Embryonic facial prominence (tissue), 1 donor: ENCODE data around the gene CLRN1.
"Not testable (repeated sequence)": the region's sequence is repeated elsewhere in the genome, so short reads cannot be mapped to it uniquely, and the experiment has no call there.

Experiments
- DNase-seq: peaks from one replicate; pipeline ENCODE4 v3.0.0-alpha.2; 2016; ENCODE audit errors: extremely low spot score

Gene CLRN1, protein sequence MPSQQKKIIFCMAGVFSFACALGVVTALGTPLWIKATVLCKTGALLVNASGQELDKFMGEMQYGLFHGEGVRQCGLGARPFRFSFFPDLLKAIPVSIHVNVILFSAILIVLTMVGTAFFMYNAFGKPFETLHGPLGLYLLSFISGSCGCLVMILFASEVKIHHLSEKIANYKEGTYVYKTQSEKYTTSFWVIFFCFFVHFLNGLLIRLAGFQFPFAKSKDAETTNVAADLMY

GRCh38 chr3:150972366-150973071 lies at the start of gene CLRN1:
Gene CLRN1, minus strand, starts transcription at chr3:150972727. Its CDS starts 19 bp downstream, at chr3:150972708.
- DNase-seq = no peak

DNA sequence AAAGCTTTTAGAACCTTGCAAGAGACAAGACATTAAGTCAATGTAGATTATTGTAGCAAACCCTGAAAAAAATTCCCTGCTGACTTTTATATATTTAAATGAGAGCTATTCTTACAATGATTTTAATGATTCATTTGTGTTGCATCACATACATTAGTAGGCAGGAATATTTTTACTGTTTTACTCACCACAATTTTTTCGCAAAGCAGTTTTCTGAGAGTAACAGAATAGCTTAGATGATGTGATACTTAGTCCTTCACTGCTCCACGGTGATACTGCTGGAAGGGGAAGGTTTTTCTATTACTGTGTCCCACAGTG lies 43.9 kb upstream of the CLRN1 start:
- no peak for DNase-seq

DNA sequence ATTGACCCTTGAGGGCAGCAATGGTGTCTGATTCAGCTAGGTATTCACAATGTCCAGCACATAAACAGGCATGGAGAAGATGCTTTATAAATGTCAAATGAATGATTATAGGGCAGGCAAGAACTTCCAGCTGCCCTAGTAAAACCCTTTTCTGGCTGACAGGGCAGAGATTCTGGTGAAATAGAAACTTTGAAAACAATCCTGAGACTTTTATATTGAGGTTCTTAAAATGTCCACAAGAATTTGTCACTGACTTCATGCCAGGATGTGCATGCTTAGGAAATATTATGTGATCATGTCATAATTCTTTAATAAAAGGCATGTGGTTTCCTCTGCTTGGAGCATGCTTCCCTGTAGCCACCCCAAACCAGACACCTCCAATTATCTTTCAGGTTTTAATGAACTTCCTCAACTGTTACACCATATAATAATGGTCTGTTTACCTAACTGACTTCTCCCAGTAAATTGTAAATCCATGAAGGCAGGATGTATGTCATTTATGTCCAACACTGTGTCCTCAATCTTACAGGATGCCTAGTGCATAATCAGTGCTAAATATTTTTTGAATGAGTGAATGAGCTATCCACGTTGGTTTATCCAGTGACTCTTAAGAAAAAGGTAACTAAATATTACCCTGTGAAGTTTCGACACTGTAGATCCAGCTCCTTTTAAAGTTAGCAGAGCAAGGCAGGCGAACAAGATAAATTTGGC lies 43.4 kb upstream of the CLRN1 start:
- no peak for DNase-seq

DNA sequence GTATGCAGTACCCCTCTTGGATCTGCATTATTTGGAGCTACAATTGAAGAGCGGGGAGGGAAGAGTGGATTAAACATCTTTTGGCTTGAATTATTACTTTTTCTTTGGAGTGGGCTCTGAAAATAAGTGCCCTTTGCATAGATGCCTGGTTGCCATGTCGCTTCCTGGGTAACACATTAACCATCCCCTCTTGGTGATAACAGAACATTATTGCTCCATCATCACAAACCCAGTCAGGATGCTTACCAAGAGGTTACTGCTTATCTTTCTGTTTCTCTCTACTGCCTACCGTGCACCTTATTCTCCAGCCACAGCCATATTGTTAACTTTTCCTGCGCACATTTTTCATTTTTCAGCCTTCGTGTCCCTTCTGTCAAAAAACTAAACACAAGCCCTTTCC lies 42.7 kb upstream of the CLRN1 start:
- no peak for DNase-seq

DNA sequence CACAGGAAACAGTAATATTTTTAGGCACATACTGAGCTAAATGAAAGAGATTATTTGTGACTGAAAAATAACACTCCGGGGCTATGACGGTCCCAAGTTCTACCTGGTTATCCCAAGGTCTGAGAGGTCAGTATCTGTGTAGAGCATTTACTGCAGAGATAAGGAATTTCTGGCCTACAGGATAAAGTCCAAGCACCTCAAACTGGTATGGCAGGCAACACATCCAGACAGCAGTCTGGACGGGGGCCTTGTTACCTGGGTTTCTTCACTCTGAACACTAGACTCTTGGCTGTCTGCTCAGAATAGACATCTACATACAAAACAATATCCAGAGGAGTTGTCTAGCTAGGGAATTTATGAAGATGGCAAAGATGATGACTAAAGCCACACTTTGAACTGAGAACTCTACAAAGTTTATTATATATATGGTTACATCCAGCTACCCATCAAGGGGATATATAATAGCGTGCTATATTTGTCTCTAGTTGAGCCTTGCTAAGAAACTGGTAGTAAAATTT lies 42.0 kb upstream of the CLRN1 start:
- DNase-seq = no peak

- no peak for DNase-seq
Measured at GRCh38 chr3:151012753-151013152, 40.2 kb upstream of the CLRN1 start.

GRCh38 chr3:151011427-151011826 lies 38.9 kb upstream of the CLRN1 start:
- no peak for DNase-seq

- no peak for DNase-seq
Measured at GRCh38 chr3:151009981-151010380, 37.5 kb upstream of the CLRN1 start.

- DNase-seq = no peak
Measured at GRCh38 chr3:151009430-151009829, 36.9 kb upstream of the CLRN1 start.

DNA sequence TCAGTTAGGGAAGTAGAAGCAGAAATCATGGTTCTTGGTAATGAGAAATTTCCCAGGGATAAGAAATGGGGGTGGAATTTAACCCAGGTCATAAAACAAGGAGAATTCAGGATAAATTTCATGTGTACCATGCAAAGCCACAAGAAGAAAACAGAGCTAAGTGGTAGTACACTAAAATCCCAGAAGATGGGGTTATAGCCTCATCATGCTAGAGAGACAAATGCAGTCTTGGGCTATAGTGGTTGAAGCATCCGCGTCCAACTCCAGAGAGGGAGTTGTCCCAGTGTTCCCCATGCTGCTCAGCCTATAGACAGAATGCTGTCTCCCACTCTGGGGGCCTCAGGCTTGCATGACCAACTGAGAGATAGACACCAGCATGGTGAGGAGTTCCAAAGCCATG lies 36.2 kb upstream of the CLRN1 start:
- no peak for DNase-seq

GRCh38 chr3:151003768-151004134 lies 31.2 kb upstream of the CLRN1 start:
- DNase-seq = no peak

DNA sequence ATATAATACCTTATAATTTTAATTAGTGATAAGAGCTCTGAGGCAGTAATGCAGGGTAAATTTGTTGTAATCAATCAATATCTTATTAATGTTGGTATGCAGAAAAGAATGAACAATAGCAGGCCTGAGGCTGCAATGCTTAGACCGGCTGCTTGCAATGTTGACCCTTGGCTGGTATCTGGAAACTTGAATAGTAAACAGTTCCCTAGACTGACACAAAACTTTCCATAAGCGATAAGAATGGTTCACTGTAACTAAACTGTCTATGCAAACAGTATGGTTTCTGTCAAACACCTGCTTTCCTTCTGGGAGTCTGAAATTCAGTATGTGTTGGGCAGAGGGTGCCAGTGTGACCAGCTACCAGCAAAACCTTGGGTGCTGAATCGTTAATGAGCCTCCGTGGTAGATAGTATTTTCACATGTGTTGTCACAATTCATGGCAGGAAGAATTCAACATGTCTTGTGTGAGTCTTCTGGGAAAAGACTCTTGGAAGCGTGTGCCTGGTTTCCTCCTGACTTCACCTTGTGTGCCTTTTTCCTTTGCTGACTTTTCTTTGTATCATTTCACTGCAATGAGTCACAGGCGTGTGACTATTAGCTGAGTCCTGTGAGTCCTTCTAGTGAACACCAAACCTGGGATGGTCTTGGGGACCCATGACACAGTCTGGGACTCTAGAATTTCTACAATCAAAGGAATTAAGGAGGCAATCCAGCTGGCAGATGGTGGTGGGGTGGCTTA lies 30.7 kb upstream of the CLRN1 start:
- DNase-seq = no peak

DNA sequence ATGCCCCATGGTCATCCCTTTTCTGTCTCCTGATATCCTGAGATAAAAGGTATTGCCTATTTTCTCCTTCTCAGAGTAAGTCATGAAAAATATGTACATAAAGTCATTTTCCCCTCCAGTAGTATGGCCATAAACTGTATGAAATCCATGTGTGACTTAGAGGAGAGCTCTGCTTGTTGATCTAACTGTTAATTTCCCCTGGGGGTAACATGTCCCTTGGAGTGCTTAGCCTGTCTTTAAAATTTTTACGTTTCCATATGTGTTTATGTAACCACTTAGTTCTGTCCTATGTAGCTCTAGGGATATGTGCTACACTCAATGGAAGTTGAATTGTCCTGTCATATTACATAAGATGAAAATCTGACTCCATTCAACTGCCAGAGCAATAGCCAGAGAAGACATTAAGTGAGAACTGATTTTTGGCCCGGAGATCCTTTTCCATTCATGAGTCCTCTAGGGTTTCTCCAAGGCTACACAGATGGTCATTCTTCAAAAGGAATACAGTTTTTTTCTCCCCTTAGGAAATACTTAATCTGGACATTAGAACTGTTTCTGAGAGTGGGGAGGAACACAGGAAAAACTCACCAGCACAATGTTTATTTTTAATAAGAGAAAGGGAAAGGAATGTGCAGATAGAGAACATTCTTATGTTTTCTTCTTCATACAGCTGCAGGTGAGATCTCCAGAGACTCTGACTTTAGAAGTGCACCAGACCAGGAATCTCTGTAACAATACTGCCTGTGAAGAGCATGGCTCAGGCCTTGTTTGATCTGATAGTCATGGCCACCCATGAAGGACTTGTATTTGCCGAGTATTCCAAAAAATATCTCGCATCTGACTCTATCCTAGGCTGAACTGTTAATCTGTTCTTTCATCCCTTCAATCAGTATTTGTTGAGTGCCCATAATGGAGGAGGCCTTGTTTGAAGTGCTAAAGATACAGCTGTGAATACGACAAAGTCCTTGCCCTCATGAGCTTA lies 29.8 kb upstream of the CLRN1 start:
- DNase-seq = no peak

DNA sequence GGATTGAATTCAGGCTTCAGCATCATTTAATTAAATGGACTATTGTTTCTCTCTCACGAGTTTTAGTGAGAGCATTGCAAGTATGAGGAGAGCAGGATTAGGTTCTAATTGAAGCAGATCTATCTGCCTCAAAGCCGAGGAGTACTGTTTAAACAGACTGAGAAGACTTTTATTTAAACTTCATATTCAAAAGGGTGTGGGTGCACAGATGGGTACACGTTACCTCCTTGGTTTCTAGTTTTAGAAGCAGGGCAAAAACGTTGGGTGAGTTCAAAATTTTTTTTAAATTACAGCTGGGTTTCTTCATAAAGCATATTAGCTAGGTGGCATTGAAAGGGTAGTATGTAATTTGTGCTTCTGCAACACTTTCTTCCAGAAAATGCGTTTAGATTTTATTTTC lies 26.5 kb upstream of the CLRN1 start:
- no peak for DNase-seq

GRCh38 chr3:150996731-150997130 lies 24.2 kb upstream of the CLRN1 start:
- DNase-seq = no peak

- no peak for DNase-seq
Measured at GRCh38 chr3:150995510-150995909, 23.0 kb upstream of the CLRN1 start.

GRCh38 chr3:150989208-150989607 lies 16.7 kb upstream of the CLRN1 start:
- DNase-seq = no peak

- DNase-seq = not testable (repeated sequence)
Measured at GRCh38 chr3:150988395-150988794, 15.9 kb upstream of the CLRN1 start.

GRCh38 chr3:150985711-150986110 lies 13.2 kb upstream of the CLRN1 start:
- DNase-seq = no peak

DNA sequence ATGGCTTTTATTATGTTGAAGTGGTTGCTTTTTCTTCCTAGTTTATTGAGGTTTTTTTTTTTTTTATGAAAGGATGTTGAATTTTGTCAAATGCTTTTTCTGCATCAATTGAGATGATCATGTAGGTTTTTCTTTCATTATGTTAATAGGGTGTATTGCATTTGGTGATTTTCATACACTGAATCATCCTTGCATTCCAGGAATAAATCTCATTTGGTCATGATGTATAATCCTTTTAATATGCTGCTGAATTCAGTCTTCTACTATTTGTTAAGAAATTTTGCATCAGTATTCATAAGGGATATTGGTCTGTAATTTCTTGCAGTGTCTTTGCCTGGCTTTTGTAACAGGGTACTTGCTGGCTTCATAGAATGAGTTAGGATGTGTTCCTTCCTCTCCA lies 11.5 kb upstream of the CLRN1 start:
- no peak for DNase-seq

- no peak for DNase-seq
Measured at GRCh38 chr3:150978566-150979148, 6.1 kb upstream of the CLRN1 start.
